ENCODE data around the gene HOXC9. TPM values are rescaled to one million over a fixed set of nuclear protein-coding genes. Genes with fewer than 3 reads are reported as not detected.

HOXC9 gene
- total RNA-seq, 2 donors from 2014 or later, result 7.0 to 12.0 TPM

GRCh38 chr12:53973236-53974042, 26.5 kb upstream of the HOXC9 start:
- no peak for DNase-seq (ENCODE audit: low spot score)
- intact Hi-C loops (cut with DNase I), result loop anchor here in 1 of 2 donors (10.0 kb wide), 1 partner anchor 199 kb away; no protein-coding TSS in a partner anchor

- no peak for DNase-seq (ENCODE audit: low spot score)
- intact Hi-C loops (cut with DNase I), result loop anchor here in 1 of 2 donors (10.0 kb wide), 1 partner anchor 200 kb away; no protein-coding TSS in a partner anchor
These were observed 25.6 kb upstream of the HOXC9 start, which contains the start of gene HOTAIR for GRCh38 chr12:53974084-53975063. Gene HOTAIR (minus strand): TSS chr12:53974954.

GRCh38 chr12:53975064-53975471, 24.9 kb upstream of the HOXC9 start:
- DNase-seq (ENCODE audit: low spot score), result no peak
- intact Hi-C loops (cut with DNase I), result loop anchor here in 1 of 2 donors (10.0 kb wide), 1 partner anchor 200 kb away; no protein-coding TSS in a partner anchor

GRCh38 chr12:53975479-53976152, 24.3 kb upstream of the HOXC9 start:
- DNase-seq (ENCODE audit: low spot score), result no peak
- intact Hi-C loops (cut with DNase I), result loop anchor here in 1 of 2 donors (10.0 kb wide), 1 partner anchor 201 kb away; no protein-coding TSS in a partner anchor

GRCh38 chr12:53976172-53976822, 23.7 kb upstream of the HOXC9 start:
- DNase-seq (ENCODE audit: low spot score), result no peak
- intact Hi-C loops (cut with DNase I), result loop anchor here in 1 of 2 donors (10.0 kb wide), 1 partner anchor 201 kb away; no protein-coding TSS in a partner anchor

- DNase-seq (ENCODE audit: low spot score), result no peak
- intact Hi-C loops (cut with DNase I), result loop anchor here in 1 of 2 donors (10.0 kb wide), 1 partner anchor 202 kb away; no protein-coding TSS in a partner anchor
These were observed 23.0 kb upstream of the HOXC9 start for GRCh38 chr12:53976823-53977595.

- no peak for DNase-seq (ENCODE audit: low spot score)
These were observed 22.1 kb upstream of the HOXC9 start for GRCh38 chr12:53977596-53978445.

GRCh38 chr12:53978477-53979356, 21.2 kb upstream of the HOXC9 start:
- intact Hi-C loops (cut with DNase I), result loop anchor here in 1 of 2 donors (10.0 kb wide), 1 partner anchor 204 kb away; no protein-coding TSS in a partner anchor
- DNase-seq (ENCODE audit: low spot score), result no peak

More at GRCh38 chr12:53977596-53978445, 22.1 kb upstream of the HOXC9 start:
- intact Hi-C loops (cut with DNase I), result loop anchor here in 1 of 2 donors (10.0 kb wide), 1 partner anchor 203 kb away; no protein-coding TSS in a partner anchor

GRCh38 chr12:53980104-53980801, 19.7 kb upstream of the HOXC9 start:
- DNase-seq (ENCODE audit: low spot score), result no peak
- intact Hi-C loops (cut with DNase I), result loop anchor here (5.0 to 10.0 kb wide), 2 partner anchors 232 to 395 kb away; no protein-coding TSS in a partner anchor

GRCh38 chr12:53980802-53981496, 19.0 kb upstream of the HOXC9 start:
- DNase-seq (ENCODE audit: low spot score), result no peak
- intact Hi-C loops (cut with DNase I), result loop anchor here (5.0 to 10.0 kb wide), 2 partner anchors 231 to 394 kb away; no protein-coding TSS in a partner anchor

- DNase-seq (ENCODE audit: low spot score), result no peak
- intact Hi-C loops (cut with DNase I), result loop anchor here (5.0 to 10.0 kb wide), 2 partner anchors 230 to 393 kb away; no protein-coding TSS in a partner anchor
These were observed 18.1 kb upstream of the HOXC9 start for GRCh38 chr12:53981634-53982565.

GRCh38 chr12:53982648-53983567, 17.1 kb upstream of the HOXC9 start:
- intact Hi-C loops (cut with DNase I), result loop anchor here (5.0 to 10.0 kb wide), 2 partner anchors 229 to 392 kb away; no protein-coding TSS in a partner anchor
- no peak for DNase-seq (ENCODE audit: low spot score)

Measured in posterior vena cava (tissue), 2 donors.